Omental fat pad (tissue), 4 donors: ENCODE data around the gene BZW2. TPM values are rescaled to one million over a fixed set of nuclear protein-coding genes. Genes with fewer than 3 reads are reported as not detected.

ENCODE experiments used
- ATAC-seq: fragments of 150-250 bp; one replicate; pipeline ENCODE4 v1.9.1; 2016; ENCODE audit warnings: mild to moderate bottlenecking, moderate library complexity; ENCODE audit not compliant: low FRiP score
- DNase-seq: peaks from one replicate; pipeline ENCODE4 v3.0.0-alpha.2; 2019; ENCODE audit warnings: low spot score
- total RNA-seq, 4 donors: library from RNA; depleted of rRNA; stranded (reverse); fragments of >200 nt; gene quantifications; one replicate each; pipeline ENCODE4 v1.1.0, GENCODE V29; 2016
- TF ChIP-seq, protein P1 (sequence below), 3 donors: fragments of 450-650 bp; IDR thresholded peaks; one replicate each; pipeline ENCODE4 v1.5.1; 2016 to 2017; ENCODE audit warnings: antibody characterized with exemption in 3 of 3, mild to moderate bottlenecking in 3 of 3, moderate library complexity in 2 of 3

Gene BZW2
- total RNA-seq, 4 donors from 2014 or later: 44.9 to 92.7 (median 55.4) TPM

DNA sequence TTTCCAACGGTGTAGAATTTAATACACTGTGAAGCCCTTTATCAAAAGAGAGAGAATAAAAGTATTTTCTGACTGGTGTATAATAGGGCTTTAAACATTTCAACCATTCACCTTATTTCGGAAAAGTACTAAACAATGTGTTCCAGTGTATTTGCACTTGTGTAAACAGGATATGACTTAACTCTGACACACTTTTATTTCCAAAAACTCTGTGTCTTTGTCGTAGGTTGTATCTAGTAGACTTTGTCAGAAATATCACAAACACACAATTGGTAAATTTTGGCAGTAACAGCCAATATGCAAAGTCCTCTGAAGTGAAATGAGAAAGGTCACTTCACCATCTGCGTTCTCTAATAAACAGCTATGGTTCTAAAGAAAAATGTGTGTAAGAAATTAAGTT lies 97.3 kb downstream of the BZW2 start:
- DNase-seq (no peak), ATAC-seq (no peak)
- TF ChIP-seq, protein P1, sequence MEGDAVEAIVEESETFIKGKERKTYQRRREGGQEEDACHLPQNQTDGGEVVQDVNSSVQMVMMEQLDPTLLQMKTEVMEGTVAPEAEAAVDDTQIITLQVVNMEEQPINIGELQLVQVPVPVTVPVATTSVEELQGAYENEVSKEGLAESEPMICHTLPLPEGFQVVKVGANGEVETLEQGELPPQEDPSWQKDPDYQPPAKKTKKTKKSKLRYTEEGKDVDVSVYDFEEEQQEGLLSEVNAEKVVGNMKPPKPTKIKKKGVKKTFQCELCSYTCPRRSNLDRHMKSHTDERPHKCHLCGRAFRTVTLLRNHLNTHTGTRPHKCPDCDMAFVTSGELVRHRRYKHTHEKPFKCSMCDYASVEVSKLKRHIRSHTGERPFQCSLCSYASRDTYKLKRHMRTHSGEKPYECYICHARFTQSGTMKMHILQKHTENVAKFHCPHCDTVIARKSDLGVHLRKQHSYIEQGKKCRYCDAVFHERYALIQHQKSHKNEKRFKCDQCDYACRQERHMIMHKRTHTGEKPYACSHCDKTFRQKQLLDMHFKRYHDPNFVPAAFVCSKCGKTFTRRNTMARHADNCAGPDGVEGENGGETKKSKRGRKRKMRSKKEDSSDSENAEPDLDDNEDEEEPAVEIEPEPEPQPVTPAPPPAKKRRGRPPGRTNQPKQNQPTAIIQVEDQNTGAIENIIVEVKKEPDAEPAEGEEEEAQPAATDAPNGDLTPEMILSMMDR (IDR thresholded peaks at IDR 0.05): no peak

DNA sequence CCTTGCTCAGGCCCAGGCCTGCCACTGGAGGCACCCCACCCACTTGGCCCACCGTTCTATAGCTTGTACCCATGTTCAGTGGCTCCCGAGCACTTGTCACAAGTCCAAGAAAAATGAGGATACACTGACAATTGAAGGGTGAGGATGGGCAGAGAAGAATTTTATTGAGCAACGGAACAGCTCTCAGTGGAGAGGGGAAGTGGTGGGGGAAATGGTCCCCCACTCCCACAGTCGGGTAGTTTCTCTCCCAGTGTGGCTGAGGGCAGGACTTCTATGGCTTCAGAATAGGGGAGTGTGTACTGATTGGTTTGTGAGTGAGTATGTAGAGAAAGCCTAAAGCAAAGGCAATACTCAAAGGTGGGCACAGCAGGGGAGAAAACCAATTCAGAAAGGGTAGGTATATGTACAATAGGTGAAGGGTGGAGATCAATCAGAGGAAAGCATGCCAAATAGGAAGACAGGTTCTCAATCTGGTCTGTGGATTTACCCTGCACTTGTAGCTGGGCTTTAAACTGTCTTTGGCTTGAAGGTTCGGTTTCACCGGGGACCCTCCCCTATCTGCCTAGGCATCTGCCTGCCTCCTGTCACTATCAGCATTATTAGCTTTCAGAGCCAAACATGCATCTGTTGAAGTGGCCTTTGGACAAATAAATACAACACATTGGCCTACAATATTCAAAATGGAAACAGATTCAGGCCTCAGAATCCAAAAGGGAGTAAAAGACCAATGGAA lies 98.7 kb downstream of the BZW2 start:
- no peak for ATAC-seq
- TF ChIP-seq, protein P1 (IDR thresholded peaks at IDR 0.05): no peak
- no peak for DNase-seq

DNA sequence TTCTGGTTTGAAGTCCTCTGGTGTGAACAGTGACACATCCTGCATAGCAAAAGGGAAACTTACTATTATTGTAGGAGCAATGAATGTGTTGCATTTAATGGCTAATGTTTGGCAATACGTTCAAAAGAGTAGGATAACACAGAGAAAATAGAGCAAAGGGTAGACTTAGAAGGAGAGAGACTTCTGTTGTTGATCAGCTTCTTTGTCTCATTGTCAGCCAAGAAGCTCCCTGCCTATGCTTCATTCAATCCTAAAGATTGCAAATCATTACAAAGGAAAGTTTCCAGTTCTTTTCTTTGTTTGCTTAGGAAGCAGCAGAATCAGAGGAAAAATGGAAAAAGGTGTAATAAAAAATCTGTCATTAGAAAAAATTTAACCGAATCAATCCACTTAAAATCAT lies 99.7 kb downstream of the BZW2 start:
- ATAC-seq (no peak), DNase-seq (no peak)
- TF ChIP-seq, protein P1 (IDR thresholded peaks at IDR 0.05): no peak

GRCh38 chr7:16747102-16747501 lies 101.1 kb downstream of the BZW2 start:
- no peak for DNase-seq
- TF ChIP-seq, protein P1 (IDR thresholded peaks at IDR 0.05): no peak
- ATAC-seq: no peak

- TF ChIP-seq, protein P1 (IDR thresholded peaks at IDR 0.05): no peak
- ATAC-seq (peak; percentile 87), DNase-seq (peak; percentile 50)
These were observed 107.3 kb downstream of the BZW2 start, which contains the start of gene TSPAN13 for GRCh38 chr7:16753102-16753931. TSPAN13 (plus strand) TSS chr7:16753755; CDS start chr7:16753968, 213 bp downstream.

- TF ChIP-seq, protein P1 (IDR thresholded peaks at IDR 0.05): no peak
- DNase-seq (no peak), ATAC-seq (peak; percentile 54)
These were observed 108.2 kb downstream of the BZW2 start for GRCh38 chr7:16753932-16754855.
